Inflammatory macrophage treated with lipopolysaccharide for 4 hours (primary cell): ENCODE results near the gene S100B.
"Not testable (repeated sequence)": the region's sequence is repeated elsewhere in the genome, so short reads cannot be mapped to it uniquely, and the experiment has no call there.

ENCODE experiments used
- DNase-seq: peaks from one replicate; pipeline ENCODE4 v3.0.0-alpha.2; 2020

The S100B gene

DNA sequence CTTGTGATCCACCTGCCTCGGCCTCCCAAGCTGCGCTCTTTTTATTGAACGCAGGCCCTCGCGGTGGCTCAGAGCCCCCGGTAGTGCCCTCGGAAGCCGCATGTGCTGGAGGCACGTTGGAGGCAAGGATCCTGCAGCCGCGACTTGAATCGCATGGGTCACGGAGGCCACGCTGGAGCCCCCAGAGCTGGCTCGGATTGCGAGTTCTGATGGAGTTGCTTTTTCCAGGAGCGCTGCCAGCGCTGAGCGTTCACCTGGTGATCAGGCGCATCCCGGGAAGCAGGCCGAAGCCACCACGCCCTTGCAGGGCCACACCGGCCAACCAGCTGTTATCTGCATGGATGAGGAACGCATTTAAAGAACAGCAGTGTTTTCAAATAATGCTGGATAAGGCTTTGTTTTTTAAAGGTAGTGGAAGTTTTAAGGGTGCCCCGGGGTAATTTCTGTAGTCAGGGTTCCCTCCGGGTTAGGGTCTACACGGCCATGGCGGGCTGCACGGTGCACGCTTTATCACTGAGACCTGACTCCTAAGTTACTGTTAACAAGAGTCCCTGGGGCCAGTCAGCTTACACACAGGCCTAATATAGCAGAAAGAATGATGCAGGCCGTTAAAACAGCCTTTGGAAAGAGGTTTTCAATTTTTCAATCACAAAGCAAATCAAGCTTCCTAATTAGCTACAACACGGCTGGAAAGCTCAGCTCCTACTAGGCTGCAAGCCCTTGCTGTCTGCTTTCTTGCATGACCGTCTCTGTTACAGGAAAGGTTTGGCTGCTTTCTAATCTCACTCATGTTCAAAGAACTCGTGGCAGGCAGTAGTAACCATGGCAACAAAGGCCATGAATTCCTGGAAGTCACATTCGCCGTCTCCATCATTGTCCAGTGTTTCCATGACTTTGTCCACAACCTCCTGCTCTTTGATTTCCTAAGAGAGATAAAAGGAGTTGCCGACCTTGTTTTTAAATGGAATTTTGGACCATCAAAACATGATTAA, 6.0 kb downstream of the S100B start:
- no peak for DNase-seq

DNA sequence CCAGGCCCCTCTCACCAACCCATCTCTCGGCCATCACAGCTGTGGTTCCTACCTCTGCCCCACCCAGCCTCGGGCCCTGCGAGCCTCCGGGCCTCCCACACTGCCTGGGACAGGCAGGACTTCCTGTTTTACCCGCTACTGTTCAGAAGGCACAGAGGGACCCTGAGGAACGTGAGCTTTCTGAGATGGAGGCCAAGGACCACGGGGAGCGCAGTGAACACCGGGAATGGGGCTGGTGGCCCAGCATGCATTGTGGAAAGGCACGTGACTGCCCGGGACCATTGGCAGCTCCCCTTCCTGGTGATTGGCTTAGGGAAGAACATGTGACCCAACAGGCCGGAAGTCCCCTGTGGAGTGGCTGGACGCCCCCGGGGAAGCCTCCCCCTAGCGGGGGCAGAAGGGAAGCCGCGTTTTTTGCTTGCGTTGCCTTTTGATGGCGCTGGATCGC, 7.0 kb downstream of the S100B start:
- no peak for DNase-seq

DNA sequence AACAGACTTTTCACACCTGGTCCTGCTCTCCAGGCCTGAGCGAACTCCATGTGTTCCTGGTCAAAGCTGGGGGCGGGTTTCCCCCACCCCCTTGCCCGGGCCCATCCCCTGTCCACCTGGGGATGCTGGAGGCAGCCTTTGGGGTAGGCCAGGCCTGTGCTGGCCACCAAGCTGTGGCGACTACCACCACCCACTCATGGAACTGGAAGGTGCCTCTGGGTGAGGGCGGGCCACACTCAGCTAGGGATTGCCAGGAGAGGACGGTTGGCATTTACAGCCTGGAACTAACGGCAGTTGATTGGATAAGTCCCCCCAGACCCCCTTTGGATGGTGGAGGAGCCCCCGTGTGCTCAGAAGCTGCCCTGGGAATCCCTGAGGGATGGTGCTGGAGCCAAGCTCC, 7.9 kb downstream of the S100B start:
- DNase-seq = no peak

DNA sequence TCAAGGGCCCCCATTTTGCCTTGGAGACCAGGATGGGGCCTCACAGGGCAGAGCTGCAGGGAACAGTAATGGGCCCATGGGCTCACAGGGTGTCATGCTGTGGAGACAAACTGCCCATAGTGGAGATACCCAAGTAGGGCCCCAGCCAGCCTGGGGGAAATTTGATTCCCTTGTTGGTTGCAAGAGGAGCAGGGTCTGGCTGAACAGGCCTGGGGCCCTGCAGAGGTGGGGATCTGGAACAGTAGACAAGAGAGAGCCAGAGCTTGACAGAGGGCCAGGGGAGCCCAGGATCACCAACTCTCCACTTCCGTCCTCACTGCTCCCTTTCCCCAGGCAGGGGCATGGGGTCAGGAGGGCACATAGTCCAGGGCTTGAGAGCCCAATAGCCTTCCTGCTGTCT, 8.7 kb downstream of the S100B start:
- no peak for DNase-seq

DNA sequence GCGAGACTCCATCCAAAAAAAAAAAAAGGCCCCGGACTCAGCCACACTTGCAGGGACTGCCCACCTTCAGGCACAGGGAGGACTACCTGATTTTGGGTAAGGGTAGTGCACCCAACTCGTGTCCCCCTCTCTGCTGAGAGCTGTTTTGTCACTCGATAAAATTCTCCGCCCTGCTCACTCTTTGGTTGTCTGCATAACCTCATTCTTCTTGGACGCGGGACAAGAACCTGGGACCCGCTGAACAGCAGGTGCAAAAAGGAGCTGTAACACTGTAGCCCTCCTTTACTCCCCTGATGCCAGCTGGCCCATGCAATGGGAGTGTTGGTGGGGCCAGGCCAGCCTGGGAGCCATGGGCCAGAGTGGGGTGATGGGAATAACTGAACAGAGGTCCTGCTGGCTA, 10.6 kb downstream of the S100B start:
- DNase-seq = no peak

DNA sequence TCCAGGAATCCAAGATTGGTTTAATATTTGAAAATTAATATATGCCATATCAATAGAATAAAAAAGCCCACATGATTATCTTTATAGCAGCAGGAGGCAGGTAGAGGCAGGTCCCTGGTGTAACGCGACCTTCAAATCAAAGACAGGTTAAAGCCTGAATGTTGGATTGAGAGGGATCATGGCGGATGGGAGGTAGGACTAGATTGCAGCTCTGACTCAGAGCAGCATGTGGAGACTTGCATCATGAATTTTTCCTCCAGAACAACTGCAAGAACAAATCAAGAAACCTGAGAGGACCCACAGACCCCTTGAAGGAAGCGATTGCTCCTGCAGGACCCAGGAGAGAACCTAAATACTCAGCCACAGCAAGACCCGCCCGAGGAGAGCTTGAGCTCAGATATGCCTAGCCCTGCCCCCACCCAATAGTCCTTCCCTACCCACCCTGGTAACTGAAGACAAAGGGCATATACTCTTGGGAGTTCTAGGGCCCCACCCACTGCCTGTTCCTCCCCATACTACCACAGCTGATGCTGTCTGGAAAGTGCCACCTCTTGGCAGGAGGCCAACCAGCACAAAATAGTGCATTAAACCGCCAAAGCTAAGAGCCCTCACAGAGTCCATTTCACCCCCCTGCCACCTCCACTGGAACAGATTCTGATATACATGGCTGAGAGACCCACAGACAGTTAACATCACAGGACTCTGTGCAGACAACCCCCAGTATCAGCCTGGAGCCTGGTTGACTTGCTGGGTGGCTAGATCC, 19.5 kb downstream of the S100B start:
- DNase-seq = no peak

DNA sequence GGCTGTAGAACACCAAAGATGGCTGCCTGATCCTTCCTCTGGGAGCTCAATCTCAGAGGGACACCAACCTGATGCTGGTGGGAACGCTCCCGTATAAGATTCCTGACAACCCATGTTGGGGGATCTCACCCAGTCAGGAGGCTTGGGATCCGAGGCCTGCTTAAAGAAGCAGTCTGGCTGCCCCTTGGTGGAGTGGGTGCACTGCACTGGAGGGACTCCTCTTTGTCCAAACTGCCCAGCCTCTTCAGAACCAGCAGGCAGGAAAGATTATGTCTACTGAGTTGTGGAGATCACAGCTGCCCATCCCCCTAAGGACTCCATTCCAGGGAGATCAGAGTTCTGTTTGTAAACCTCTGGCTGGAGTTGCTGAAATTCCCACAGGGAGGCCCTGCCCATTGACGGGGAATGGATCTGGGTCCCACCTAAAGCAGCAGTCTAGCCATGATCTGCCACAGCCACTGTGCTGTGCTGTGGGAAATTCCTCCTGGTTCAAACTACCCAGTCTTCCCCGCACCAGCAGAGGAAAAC, 23.0 kb downstream of the S100B start:
- DNase-seq = no peak

DNA sequence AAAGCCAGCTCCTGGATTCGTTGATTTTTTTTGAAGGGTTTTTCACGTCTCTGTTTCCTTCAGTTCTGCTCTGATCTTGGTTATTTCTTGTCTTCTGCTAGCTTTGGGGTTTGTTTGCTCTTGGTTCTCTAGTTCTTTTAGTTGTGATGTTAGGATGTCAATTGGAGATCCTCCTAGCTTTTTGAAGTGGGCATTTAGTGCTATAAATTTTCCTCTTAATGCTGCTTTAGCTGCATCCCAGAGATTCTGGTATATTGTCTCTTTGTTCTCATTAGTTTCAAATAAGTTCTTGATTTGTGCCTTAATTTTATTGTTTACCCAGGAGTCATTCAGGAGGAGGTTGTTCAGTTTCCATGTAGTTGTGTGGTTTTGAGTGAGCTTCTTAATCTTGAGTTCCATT, 25.5 kb downstream of the S100B start:
- DNase-seq = not testable (repeated sequence)

DNA sequence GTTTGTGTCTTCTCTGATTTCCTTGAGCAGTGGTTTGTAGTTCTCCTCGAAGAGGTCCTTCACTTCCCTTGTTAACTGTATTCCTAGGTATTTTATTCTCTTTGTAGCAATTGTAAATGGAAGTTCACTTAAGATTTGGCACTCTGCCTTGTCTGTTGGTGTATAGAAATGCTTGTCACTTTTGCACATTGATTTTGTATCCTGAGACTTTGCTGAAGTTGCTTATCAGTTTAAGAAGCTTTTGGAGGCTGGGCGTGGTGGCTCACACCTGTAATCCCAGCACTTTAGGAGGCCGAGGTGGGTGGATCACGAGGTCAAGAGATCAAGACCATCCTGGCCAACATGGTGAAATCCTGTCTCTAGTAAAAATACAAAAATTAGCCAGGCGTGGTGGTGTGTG, 27.1 kb downstream of the S100B start:
- DNase-seq = not testable (repeated sequence)

DNA sequence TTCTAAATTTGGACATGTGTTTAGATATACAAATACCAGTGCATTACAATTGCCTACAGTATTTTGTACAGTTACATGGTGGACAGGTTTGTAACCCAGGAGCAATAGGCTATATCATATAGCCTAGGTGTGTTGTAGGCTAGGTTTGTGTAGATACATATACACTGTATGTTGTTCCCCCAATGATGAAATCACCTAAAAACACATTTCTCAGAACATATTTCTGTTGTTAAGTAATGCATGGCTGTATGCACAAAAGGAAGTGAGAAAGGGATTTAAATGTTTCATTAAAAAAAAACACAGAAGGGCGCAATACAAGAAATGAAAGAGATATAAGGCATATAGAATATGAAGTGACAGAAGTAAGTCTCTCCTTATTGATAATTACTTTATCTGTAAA, 32.0 kb downstream of the S100B start:
- DNase-seq = peak; percentile 31

DNA sequence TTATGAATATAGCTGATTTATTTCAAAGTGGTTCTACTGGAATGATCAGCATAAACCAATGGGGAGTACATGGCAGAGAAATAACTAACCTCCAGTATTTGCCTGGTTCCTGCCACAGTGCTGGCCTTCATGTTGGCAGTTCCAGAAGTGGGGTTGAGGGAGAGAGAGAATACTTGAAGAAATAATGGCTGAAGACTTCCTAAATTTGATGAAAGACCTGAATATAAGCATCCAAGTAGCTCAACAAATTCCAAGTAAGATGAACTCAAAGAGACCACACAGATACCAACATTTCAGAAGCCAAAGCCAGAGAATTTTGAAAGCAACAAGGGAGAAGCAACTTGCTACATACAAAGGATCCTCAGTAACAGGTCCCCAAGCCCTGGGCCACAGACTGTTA, 34.3 kb downstream of the S100B start:
- DNase-seq = no peak

DNA sequence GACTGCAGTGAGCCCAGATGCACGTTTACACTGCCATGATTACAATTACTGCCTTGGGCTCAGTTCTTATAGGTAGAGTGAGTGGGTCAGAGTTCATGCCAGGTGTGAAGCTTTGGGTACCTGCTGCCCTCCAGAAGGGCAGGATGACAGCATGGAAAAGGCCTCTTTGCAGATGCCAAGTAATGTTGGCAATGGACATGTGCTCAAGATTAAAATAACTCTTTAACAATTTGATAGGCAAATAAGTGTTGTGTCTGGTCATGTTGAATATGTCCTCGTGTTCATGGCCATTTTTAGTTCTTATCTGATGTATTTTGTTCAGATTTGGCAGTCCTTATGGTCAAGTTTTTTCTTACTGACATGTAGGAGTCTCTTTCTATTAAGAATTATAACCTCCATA, 34.8 kb downstream of the S100B start:
- DNase-seq = no peak

DNA sequence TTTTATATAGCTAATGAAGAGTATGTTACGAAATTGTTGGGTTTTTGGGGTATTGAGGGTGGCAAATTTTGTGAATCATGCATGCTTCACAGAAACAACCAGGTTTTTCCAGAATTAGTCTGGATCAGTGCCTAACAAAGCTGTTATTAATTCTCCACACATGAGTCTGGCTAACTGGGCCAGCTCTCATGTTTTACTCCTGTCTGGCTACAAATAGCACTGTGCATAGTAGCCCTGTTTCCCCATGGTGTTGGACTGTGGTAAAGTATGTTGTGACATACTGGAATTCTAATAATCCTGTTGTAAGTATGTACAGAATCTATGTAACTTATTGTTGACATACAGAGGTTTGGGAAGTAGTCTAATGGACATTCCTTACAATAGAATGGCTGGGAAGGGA, 35.8 kb downstream of the S100B start:
- DNase-seq = peak; percentile 49

DNA sequence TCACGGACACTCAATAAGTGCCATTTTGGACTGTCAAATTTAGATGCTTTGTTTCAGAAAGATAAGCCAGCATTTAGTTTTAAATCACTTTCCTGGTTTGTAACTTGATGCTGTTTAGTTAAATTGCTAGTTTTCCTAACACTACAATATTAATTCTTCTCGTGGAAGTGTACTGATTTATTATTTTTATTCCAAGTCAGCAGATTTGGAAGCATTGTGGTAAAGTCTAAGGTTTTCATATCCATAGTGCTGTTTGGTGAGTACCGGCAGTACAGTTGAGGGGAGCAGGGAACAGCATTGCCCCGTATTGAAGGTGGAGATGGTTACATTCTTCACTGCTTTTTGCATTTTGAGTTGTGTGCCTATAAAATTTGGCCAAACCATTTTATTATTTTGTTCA, 36.3 kb downstream of the S100B start:
- DNase-seq = no peak

DNA sequence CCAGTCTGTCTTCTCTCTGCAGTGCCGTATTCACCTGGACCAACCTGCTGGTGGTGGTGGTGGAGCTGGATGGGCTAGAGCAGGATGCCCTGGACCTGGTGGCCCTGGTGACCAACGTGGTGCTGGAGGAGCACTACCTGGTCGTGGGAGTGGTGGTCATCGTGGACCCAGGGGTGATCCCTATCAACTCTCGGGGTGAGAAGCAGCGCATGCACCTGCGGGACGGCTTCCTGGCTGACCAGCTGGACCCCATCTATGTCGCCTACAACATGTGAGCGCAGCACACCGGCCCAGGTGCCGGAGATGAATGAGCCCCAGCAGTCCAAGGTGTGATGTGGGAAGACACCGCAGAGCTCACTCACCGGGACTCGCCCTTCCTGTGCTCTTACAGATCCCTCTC, 37.5 kb downstream of the S100B start:
- no peak for DNase-seq

DNA sequence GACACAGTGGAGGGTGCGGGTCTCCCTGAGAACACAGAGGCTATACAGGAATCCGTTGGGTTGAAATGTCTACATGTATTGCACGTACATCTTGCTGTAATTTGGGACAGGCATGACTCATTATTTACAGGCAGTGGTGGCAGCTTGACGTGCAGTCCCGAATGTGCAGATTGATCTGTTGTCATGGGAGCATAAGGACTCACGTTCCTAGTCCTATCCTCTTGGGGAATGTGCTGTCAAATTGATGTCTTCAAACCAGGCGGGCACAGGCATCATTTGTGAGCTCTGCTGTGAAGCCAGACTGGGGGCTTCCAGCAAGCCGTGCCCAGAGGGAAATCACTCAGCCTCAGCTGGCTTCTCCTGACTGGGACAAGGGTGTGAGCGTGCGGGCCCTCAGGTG, 40.5 kb downstream of the S100B start:
- DNase-seq = no peak

DNA sequence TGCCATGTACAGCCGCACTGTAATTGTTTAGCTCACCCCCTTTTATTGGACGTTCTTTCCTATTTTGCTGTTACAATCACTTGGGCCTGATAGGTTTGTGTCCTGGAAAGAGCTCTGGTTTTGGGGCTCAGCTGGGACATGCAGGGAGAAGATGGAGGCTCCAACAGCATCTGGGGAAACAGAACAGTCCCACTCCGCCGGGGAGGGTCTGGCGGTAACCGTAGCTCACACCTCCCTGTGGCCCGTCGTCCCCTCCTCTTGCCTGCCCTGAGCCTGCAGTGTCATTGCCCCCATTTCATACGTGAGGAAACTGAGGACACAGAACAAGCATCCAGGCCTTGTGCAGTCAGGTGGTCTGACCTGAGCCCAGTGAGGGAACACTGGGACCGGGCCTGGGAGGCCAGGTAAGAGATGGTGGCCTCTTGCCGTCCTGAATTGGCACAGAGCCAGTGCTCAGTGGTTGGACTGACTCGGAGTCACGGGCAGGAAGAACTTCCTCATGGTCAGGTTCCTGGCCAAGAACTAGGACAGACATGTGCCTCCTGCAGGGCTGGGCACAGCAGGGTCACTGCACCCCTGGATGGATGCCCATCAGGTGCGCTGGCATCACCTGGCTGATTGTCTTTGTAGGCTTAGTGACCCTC, 41.8 kb downstream of the S100B start:
- no peak for DNase-seq

DNA sequence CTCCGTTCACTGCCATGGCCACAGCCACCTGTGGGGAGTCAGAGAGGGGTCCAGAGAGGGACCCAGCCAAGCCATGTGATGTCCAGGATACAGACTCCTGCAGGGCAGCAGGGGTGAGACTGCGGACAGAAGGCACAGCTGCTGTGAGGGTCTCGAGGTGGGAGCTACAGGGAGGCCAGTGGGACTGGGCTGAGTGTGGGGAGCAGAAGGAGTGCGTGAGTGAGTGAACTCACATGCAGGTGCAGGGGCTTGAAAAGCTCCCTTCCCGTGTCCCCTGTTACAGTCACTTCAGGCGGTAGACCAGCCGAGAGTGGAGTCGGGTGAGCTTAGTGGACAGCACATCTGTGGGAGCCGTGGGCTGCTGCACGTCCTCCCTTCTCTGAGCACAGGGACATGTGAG, 42.4 kb downstream of the S100B start:
- DNase-seq = no peak

DNA sequence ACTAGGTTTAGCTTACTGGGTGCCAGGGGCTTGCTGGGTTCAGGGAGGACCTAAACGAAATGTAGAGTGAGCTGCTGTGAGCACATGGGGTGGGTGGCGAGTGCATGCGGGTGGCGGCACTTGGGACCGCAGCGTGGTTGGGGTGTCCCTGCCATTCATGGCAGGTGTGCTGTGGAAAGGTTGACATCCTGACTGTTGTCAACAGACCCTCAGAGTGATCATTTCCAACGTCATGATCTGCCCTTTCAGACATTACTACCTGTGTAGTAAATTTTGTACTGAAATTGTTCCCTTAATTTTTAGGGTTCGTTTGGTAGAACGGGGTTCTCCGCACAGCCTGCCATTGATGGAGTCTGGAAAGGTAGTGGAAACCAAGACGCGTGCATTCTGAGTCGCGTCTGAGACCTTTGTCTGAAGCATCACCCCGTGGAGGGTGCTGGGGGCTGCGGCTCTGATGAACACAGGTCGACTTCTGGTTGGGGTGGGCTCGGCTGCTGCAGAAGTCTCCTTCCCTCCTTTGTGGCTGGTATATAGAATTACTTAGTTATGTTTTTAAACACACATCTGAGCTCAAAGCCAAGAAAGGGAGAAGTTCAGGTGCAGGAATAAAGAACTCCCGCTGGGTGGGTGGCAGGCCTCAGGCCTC, 43.3 kb downstream of the S100B start:
- no peak for DNase-seq

DNA sequence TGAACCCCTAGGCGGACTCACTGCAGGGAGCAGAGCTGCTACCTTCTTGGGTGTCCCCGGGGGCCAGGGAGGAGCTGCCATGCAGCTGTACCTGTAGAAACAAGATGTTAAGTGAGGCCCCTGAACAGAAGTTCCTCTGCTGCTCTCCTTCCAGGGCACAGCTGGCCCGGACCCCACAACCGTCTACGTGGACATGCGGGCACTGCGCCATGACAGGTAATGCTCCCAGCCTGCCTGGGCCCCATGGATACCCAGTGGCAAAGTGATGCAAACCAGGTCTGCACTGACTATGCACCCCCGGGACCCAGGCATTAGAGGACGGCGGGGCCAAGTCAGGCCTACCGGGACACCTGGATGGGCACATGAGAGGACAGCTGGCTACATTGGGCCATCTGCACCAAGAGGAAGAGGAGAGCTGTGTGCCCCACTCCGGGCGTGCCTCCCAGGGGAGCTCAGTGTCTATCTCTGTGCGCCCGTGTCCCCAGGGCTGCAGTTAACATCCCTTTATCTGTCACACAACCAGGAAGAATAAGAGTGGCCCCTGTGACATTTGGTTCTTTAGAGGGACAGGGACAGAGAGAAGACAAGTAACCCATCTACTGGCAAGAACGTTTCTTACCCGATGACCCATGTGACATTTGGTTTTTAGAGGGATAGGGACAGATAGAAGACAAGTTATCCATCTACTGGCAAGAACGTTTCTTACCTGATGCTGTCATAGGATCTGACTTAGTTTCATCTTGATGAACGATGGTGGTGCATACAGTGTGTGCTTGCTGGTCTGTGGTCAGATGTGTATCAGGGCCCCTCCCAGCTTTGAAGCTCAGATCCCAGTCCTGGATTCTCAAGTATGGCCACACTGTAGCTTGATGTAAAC, 44.1 kb downstream of the S100B start:
- no peak for DNase-seq

DNA sequence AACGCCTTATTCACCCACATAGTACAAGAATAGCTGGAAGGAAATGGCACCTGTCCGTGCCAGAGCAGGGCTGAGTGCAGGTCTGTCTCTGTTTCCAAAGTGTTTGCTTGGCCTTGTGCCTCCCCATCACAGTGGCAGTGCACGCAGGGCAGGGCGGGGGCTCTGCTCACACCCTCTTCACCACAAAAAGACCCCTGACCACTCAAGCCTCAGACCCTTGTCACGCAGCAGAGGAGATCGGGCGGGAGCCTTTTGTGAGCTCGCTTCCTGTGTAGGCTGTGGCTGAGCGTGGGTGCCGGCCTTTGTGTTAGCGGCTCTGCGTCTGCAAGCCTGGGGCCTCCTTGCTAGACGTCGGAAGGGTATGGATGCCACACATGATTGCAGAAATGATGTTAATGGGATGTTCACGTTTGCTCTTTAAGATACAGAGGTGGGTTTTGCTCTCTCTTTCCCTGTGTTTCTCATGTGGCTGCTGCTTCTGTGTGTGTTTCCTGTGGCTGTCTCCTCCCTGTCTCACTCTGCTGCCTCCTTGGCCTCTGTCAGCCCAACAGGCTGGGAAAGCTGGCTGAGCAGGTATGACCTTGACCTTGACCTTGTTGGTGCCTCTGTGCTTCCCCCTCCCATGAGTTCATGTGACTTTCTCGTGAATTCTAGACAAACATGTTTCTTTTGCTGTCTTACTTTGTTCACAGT, 45.4 kb downstream of the S100B start:
- no peak for DNase-seq
